Kidney epithelial cell (primary cell): ENCODE data around the gene AKT3. TPM values are rescaled to one million over a fixed set of nuclear protein-coding genes. Genes with fewer than 3 reads are reported as not detected.

ENCODE experiments used
- DNase-seq: peaks from one replicate; pipeline ENCODE4 v3.0.0-alpha.2; 2010; ENCODE audit warnings: low read depth
- H3K27me3 ChIP-seq: 2 replicates; pipeline ENCODE4 v1.6.0; 2011; ENCODE audit warnings: low read length; ENCODE audit not compliant: control insufficient read depth, insufficient read depth
- H3K36me3 ChIP-seq: 2 replicates; pipeline ENCODE4 v1.5.1; 2011; ENCODE audit warnings: low read length; ENCODE audit not compliant: control insufficient read depth, insufficient read depth
- H3K4me3 ChIP-seq: 2 replicates; pipeline ENCODE4 v1.5.1; 2011; ENCODE audit warnings: low read depth, mild to moderate bottlenecking, control low read depth, low read length
- CTCF ChIP-seq: IDR thresholded peaks from 2 replicates; pipeline ENCODE4 v1.5.1; 2011; ENCODE audit warnings: mild to moderate bottlenecking, moderate library complexity, low read length, control low read depth, inconsistent platforms; ENCODE audit not compliant: insufficient read depth, poor library complexity, severe bottlenecking
- total RNA-seq: library from RNA; depleted of rRNA; stranded (reverse); fragments of >200 nt; gene quantifications from 2 replicates; pipeline ENCODE4 v1.2.3, GENCODE V29; 2015

AKT3 gene
- total RNA-seq, 1 donor from 2014 or later = 13.1 TPM

- TF ChIP-seq CTCF = no peak
- Histone ChIP-seq H3K36me3 (no peaks in the 10 kb centered on the region), H3K27me3 (no peaks in the 10 kb centered on the region), H3K4me3 (no peak overlapping the region)
- DNase-seq = no peak
Observed at GRCh38 chr1:243507672-243508302, 342.3 kb downstream of the AKT3 start.

- Histone ChIP-seq H3K36me3 (no peaks in the 10 kb centered on the region), H3K27me3 (no peaks in the 10 kb centered on the region), H3K4me3 (no peak overlapping the region)
- no peak for TF ChIP-seq CTCF
- DNase-seq = no peak
Observed at GRCh38 chr1:243507001-243507671, 342.9 kb downstream of the AKT3 start.

GRCh38 chr1:243505986-243506689, 343.9 kb downstream of the AKT3 start:
- no peak for DNase-seq
- Histone ChIP-seq H3K27me3 (no peaks in the 10 kb centered on the region), H3K36me3 (no peaks in the 10 kb centered on the region), H3K4me3 (no peak overlapping the region)
- TF ChIP-seq CTCF = no peak

- no peak for DNase-seq
- Histone ChIP-seq H3K36me3 (no peaks in the 10 kb centered on the region), H3K27me3 (no peaks in the 10 kb centered on the region), H3K4me3 (no peak overlapping the region)
- no peak for TF ChIP-seq CTCF
Observed at GRCh38 chr1:243503155-243503554, 346.9 kb downstream of the AKT3 start.

- TF ChIP-seq CTCF = no peak
- peaks cover 1% of the 10 kb centered on the region for H3K36me3 ChIP-seq
- no peak for DNase-seq
- H3K27me3 ChIP-seq = no peaks in the 10 kb centered on the region
- H3K4me3 ChIP-seq = no peak overlapping the region
Observed at GRCh38 chr1:243501002-243501401, 349.0 kb downstream of the AKT3 start.
